Measurements from ENCODE around the gene CAPN5.
"Not testable (repeated sequence)": the region's sequence is repeated elsewhere in the genome, so short reads cannot be mapped to it uniquely, and the experiment has no call there.

The CAPN5 gene

GRCh38 chr11:77066229-77067042, at the start of gene CAPN5:
Gene CAPN5 (plus strand): TSS chr11:77066971. CDS start chr11:77084887, 17,916 bp downstream.
- peak; percentile 28 for DNase-seq

GRCh38 chr11:77018396-77018924, 48.3 kb upstream of the CAPN5 start:
- DNase-seq: not testable (repeated sequence)

- no peak for DNase-seq
Measured at GRCh38 chr11:77019976-77020595, 46.7 kb upstream of the CAPN5 start.

- no peak for DNase-seq
Measured at GRCh38 chr11:77020734-77021133, 46.0 kb upstream of the CAPN5 start.

- DNase-seq: no peak
Measured at GRCh38 chr11:77024745-77025144, 42.0 kb upstream of the CAPN5 start.

- no peak for DNase-seq
Measured at GRCh38 chr11:77026221-77026620, 40.5 kb upstream of the CAPN5 start.

- no peak for DNase-seq
Measured at GRCh38 chr11:77026743-77027142, 40.0 kb upstream of the CAPN5 start.

GRCh38 chr11:77027275-77027674, 39.5 kb upstream of the CAPN5 start:
- DNase-seq: peak; percentile 33

GRCh38 chr11:77029829-77030228, 36.9 kb upstream of the CAPN5 start:
- DNase-seq: no peak

GRCh38 chr11:77030834-77031414, 35.8 kb upstream of the CAPN5 start:
- no peak for DNase-seq

- no peak for DNase-seq
Measured at GRCh38 chr11:77031599-77031998, 35.2 kb upstream of the CAPN5 start.

GRCh38 chr11:77035039-77035438, 31.7 kb upstream of the CAPN5 start:
- DNase-seq: no peak

- no peak for DNase-seq
Measured at GRCh38 chr11:77035580-77035979, 31.2 kb upstream of the CAPN5 start.

- no peak for DNase-seq
Measured at GRCh38 chr11:77036398-77036797, 30.4 kb upstream of the CAPN5 start.

GRCh38 chr11:77037057-77037456, 29.7 kb upstream of the CAPN5 start:
- no peak for DNase-seq

GRCh38 chr11:77038029-77038824, 28.5 kb upstream of the CAPN5 start:
- no peak for DNase-seq

- DNase-seq: no peak
Measured at GRCh38 chr11:77038825-77039326, 27.9 kb upstream of the CAPN5 start.

- DNase-seq: no peak
Measured at GRCh38 chr11:77039491-77040400, 27.0 kb upstream of the CAPN5 start.

GRCh38 chr11:77040401-77040777, 26.4 kb upstream of the CAPN5 start:
- no peak for DNase-seq

- DNase-seq: no peak
Measured at GRCh38 chr11:77040889-77041288, 25.9 kb upstream of the CAPN5 start.

- no peak for DNase-seq
Measured at GRCh38 chr11:77042111-77042726, 24.6 kb upstream of the CAPN5 start.
